GM18508 (cell line): ENCODE data around the gene ZNF507.
"Not testable (repeated sequence)": the region's sequence is repeated elsewhere in the genome, so short reads cannot be mapped to it uniquely, and the experiment has no call there.

Source experiments
- ATAC-seq: cut with Tn5 transposase; IDR thresholded peaks from one replicate; pipeline ENCODE4 v1.9.1; 2021; ENCODE audit warnings: moderate number of reproducible peaks; ENCODE audit not compliant: insufficient read depth, unreplicated experiment

Gene ZNF507

GRCh38 chr19:32405431-32406160 lies 60.2 kb downstream of the ZNF507 start, which contains the start of gene DPY19L3:
DPY19L3 (plus strand) TSS chr19:32405770; CDS start chr19:32408254, 2,484 bp downstream.
- ATAC-seq = peak; percentile 84

DNA sequence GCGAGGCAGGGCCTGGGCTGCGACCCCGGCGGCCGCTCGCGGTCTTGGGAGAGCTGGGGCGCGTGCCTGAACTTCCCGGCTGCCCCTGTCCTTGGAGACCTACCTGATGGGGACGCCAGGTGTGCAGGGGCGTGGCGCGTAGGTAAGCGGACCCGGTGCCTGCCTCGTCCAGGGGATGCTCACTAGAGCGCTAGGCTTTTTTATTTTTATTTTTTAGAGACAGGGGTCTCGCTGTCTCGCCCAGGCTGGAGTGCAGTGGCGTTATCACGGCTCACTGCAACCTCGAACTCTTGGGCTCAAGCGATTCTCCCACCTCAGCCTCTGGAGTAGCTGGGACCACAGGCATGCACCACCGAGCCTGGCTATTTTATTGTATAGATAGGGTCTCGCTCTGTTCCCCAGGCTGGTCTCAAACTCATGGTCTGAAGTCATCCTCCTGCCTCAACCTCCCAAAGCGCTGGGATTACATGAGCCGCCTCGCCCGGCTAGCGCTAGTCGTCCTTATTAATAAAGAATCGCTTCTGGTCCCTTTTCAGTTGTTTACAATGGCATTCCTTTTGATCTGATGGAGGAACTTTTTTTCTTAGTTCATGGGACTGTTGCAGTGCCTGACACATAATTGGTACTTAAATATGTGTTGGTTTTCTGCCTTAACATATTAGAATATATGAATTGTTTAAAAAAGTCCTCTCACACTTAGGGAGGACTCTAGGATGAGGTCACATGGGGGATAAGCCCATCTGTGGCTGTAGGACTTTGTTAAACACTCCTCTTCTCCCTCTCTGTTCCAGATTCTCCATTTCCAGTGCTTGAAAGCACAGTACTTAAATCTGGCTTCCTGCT lies 61.0 kb downstream of the ZNF507 start:
- no peak for ATAC-seq

- no peak for ATAC-seq
These were observed 61.9 kb downstream of the ZNF507 start for GRCh38 chr19:32407004-32407992.

DNA sequence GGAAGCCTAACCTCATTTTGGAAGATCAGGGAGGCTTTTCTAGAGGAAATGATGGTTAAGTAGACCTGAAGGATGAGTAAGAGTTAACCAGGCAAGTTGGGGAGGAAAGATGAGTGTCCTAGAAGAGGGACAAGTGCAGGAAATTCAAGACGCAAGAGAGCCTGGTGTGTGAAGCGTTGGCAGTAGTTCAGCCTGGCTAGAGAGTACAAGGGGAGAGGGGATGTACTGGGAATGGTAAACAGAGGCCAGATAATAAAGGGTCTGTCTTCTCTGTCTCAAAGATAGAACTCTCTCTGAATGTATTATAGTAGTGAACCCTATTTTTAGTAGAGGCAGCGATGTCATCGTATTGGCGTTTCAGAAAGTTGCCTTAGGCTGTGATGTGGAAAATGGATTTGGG lies 69.8 kb downstream of the ZNF507 start:
- no peak for ATAC-seq

GRCh38 chr19:32415669-32416068 lies 70.3 kb downstream of the ZNF507 start:
- no peak for ATAC-seq

- no peak for ATAC-seq
These were observed 71.5 kb downstream of the ZNF507 start for GRCh38 chr19:32416749-32417456.

DNA sequence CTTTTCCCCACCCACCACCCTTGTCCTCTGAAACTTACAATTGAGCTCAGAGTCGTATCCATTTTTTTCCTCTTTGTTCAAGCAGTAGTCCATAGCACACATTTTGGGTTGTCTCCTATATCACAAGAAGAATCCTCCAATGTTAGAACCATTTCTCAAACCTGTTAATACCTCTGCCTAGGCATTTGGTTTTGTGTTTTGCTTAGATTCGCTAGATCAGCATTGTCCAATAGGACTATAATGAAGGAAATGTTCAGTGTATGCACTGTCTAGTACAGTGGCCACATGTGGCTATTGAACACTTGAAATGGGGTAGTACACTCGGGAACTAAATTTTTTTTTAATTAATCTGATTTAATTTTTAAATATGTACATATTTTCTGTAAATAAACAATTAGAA lies 72.7 kb downstream of the ZNF507 start:
- ATAC-seq = no peak

- no peak for ATAC-seq
These were observed 76.4 kb downstream of the ZNF507 start for GRCh38 chr19:32421589-32422361.

GRCh38 chr19:32422435-32422834 lies 77.0 kb downstream of the ZNF507 start:
- no peak for ATAC-seq

GRCh38 chr19:32423944-32424343 lies 78.5 kb downstream of the ZNF507 start:
- not testable (repeated sequence) for ATAC-seq

DNA sequence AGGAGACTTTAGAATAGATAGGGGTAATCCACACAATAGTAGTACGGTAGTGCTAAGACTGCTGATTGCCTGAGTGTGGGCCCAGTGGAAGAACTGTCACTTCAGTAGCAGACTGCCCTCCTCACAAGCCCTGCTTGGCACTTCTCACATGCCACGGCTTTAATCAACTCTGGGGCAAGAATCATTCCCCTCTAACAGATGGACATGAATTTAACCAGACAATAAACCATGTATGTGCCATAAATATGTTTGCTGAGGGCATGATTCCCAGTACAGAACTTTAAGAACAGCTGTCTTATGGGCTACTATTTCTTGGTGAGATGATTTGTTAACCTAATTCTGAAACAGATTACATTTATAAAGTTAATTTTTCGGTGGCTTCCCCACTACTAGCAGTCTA lies 82.1 kb downstream of the ZNF507 start:
- ATAC-seq = no peak

- no peak for ATAC-seq
These were observed 91.3 kb downstream of the ZNF507 start for GRCh38 chr19:32436692-32437091.

DNA sequence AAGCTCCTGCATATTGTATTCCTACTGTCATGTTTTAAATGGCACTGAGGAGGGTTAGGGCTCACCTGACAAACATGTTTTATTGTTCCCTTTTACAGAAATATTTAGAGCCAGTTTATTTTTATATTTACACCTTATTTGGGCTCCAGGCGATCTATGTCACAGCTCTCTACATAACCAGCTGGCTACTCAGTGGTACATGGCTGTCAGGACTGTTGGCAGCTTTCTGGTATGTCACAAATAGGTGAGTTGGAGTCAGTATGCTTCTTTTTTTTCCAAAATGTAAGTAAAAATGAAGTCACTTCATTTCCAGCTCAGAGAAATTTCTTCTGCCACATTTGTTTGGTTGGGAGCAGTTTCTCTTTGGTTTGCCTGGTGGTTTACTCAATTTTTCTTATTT lies 91.7 kb downstream of the ZNF507 start:
- no peak for ATAC-seq
